Tibial nerve (tissue), 4 donors: ENCODE results near the gene GMDS.

Source experiments
- CTCF ChIP-seq, 5 experiments: fragments of 200-600 bp in 3 of 5; fragments of 450-650 bp in 2 of 5; sonication (generic) in 3 of 5; IDR thresholded peaks; one replicate each; pipeline ENCODE4 v1.5.1; 2016 to 2019; ENCODE audit warnings: antibody characterized with exemption in 5 of 5, mild to moderate bottlenecking in 3 of 5, moderate library complexity in 2 of 5
- EP300 ChIP-seq, 2 donors: sonication (generic); formaldehyde crosslinking; IDR thresholded peaks; one replicate each; pipeline ENCODE4 v1.6.1; 2017; ENCODE audit warnings: antibody characterized with exemption in 2 of 2, mild to moderate bottlenecking in 1 of 2
- POLR2A ChIP-seq, 2 donors: fragments of 450-650 bp; IDR thresholded peaks; one replicate each; pipeline ENCODE4 v1.6.1; 2017; ENCODE audit warnings: antibody characterized with exemption in 2 of 2, mild to moderate bottlenecking in 2 of 2, moderate library complexity in 2 of 2

- no peak for TF ChIP-seq CTCF (IDR thresholded peaks at IDR 0.05)
- no peak for TF ChIP-seq EP300 (IDR thresholded peaks at IDR 0.05)
- no peak for TF ChIP-seq POLR2A (IDR thresholded peaks at IDR 0.05)
Measured at GRCh38 chr6:1837826-1838225, 407.6 kb downstream of the GMDS start.
